GM12878 (cell line): ENCODE results near the gene AP3M1. TPM values are rescaled to one million over a fixed set of nuclear protein-coding genes. Genes with fewer than 3 reads are reported as not detected.

Source experiments
- ATAC-seq: fragments of 200-7000 bp; cut with Tn5 transposase; 3 replicates; pipeline ENCODE4 v1.9.1; 2020; ENCODE audit warnings: mild to moderate bottlenecking, moderate library complexity
- BruUV-seq: library from RNA; stranded (reverse); fragments of 400-500 nt; replicated peaks from 2 replicates; lab custom pipeline; 2021; lab: Mats Ljungman, UMichigan
- CTCF ChIA-PET: fragments of 300-600 bp; sonication (Branson Sonifier 250); formaldehyde crosslinking; extraction: SDS; loops from one replicate; lab custom pipeline; 2021; ENCODE audit warnings: inconsistent platforms; lab: Yijun Ruan, JAX
- POLR2A ChIA-PET: fragments of 350-600 bp; formaldehyde crosslinking; extraction: SDS; loops from one replicate; lab custom pipeline; 2021; ENCODE audit warnings: inconsistent platforms; lab: Charles Lee
- RAD21 ChIA-PET: fragments of 300-600 bp; sonication (Branson Sonifier 250); formaldehyde crosslinking; loops from one replicate; lab custom pipeline; 2023; ENCODE audit warnings: antibody characterized with exemption; ENCODE audit not compliant: unreplicated experiment; lab: Charles Lee
- SMC1A ChIA-PET: fragments of 300-600 bp; sonication (Branson Sonifier 250); formaldehyde crosslinking; loops from one replicate; lab custom pipeline; 2023; ENCODE audit not compliant: unreplicated experiment, uncharacterized antibody; lab: Charles Lee
- DNase-seq: peaks from one replicate; pipeline ENCODE4 v3.0.0-alpha.2; 2011; ENCODE audit warnings: low read depth, low spot score
- FAIRE-seq: peaks from 3 replicates; lab custom pipeline; 2011; peaks lifted over from hg19 to GRCh38; lab: Jason Lieb, UNC
- H2AFZ ChIP-seq: 2 replicates; pipeline ENCODE4 v1.6.0; 2011; ENCODE audit warnings: low read depth, low read length, control low read depth; ENCODE audit not compliant: control insufficient read depth
- H3K27ac ChIP-seq: 2 replicates; pipeline ENCODE4 v1.5.1; 2011; ENCODE audit warnings: control low read depth; ENCODE audit not compliant: control insufficient read depth, insufficient read depth
- H3K27me3 ChIP-seq, 2 experiments: replicated peaks in 1 of 2; 2 replicates each; pipeline versions ENCODE4 v1.6.0 to v1.6.1; 2011; ENCODE audit warnings: low read length in 1 of 2; ENCODE audit not compliant: control insufficient read depth in 2 of 2, insufficient read depth in 2 of 2
- H3K36me3 ChIP-seq, 2 experiments: 2 replicates each; pipeline ENCODE4 v1.5.1; 2011; ENCODE audit warnings: low read length in 1 of 2; ENCODE audit not compliant: control insufficient read depth in 2 of 2, insufficient read depth in 2 of 2
- H3K4me1 ChIP-seq: 2 replicates; pipeline ENCODE4 v1.6.1; 2011; ENCODE audit warnings: mild to moderate bottlenecking, low read length, moderate library complexity, mixed read lengths; ENCODE audit not compliant: control insufficient read depth, insufficient read depth
- H3K4me2 ChIP-seq: 2 replicates; pipeline ENCODE4 v1.6.0; 2011; ENCODE audit warnings: control low read depth; ENCODE audit not compliant: control insufficient read depth, insufficient read depth
- H3K4me3 ChIP-seq: fragments of 200-600 bp; sonication (generic); 2 replicates; pipeline ENCODE4 v1.5.1; 2016
- H3K79me2 ChIP-seq: 2 replicates; pipeline ENCODE4 v1.6.0; 2011; ENCODE audit warnings: low read length; ENCODE audit not compliant: control insufficient read depth, insufficient read depth
- H3K9ac ChIP-seq: 2 replicates; pipeline ENCODE4 v1.8.0; 2011; ENCODE audit warnings: low read length, control low read depth, mixed read lengths; ENCODE audit not compliant: control insufficient read depth, insufficient read depth
- H3K9me3 ChIP-seq: replicated peaks from 3 replicates; pipeline ENCODE4 v1.5.1; 2011; ENCODE audit warnings: mild to moderate bottlenecking, low read length; ENCODE audit not compliant: control insufficient read depth, insufficient read depth
- H4K20me1 ChIP-seq: 2 replicates; pipeline ENCODE4 v1.6.0; 2011; ENCODE audit not compliant: control insufficient read depth, insufficient read depth
- CHD2 ChIP-seq: IDR thresholded peaks from 2 replicates; pipeline ENCODE4 v1.6.1; 2011; ENCODE audit warnings: low read depth, low read length, improper control_type of control experiment, borderline replicate concordance
- ESRRA ChIP-seq: IDR thresholded peaks from 2 replicates; pipeline ENCODE4 v1.6.1; 2012; ENCODE audit warnings: mild to moderate bottlenecking, low read length, improper control_type of control experiment
- EZH2 ChIP-seq: IDR thresholded peaks from 2 replicates; pipeline ENCODE4 v1.6.1; 2012; ENCODE audit warnings: low read depth, mild to moderate bottlenecking, control low read depth, inconsistent platforms, low read length, borderline replicate concordance; ENCODE audit not compliant: control insufficient read depth
- JUNB ChIP-seq: IDR thresholded peaks from 2 replicates; pipeline ENCODE4 v1.6.1; 2016; ENCODE audit warnings: antibody characterized with exemption, mild to moderate bottlenecking
- MYB ChIP-seq: fragments of 150-350 bp; IDR thresholded peaks from 2 replicates; pipeline ENCODE4 v1.6.1; 2014; ENCODE audit warnings: mild to moderate bottlenecking, low read depth, low read length, borderline replicate concordance
- NFXL1 ChIP-seq: fragments of 450-650 bp; IDR thresholded peaks from 2 replicates; pipeline ENCODE4 v1.6.1; 2017; ENCODE audit warnings: antibody characterized with exemption, mild to moderate bottlenecking, borderline replicate concordance
- NFYB ChIP-seq: IDR thresholded peaks from 2 replicates; pipeline ENCODE4 v1.6.1; 2011; ENCODE audit warnings: low read depth, mild to moderate bottlenecking, low read length, improper control_type of control experiment, moderate library complexity; ENCODE audit not compliant: insufficient read depth
- POLR2AphosphoS5 ChIP-seq: IDR thresholded peaks from 2 replicates; pipeline ENCODE4 v1.6.1; 2011; ENCODE audit warnings: mild to moderate bottlenecking, low read length, inconsistent platforms
- POU2F2 ChIP-seq: IDR thresholded peaks from 3 replicates; pipeline ENCODE4 v1.6.1; 2011; ENCODE audit warnings: low read depth, mild to moderate bottlenecking, low read length, borderline replicate concordance
- RAD51 ChIP-seq: fragments of 450-650 bp; IDR thresholded peaks from 2 replicates; pipeline ENCODE4 v1.6.1; 2016; ENCODE audit warnings: moderate library complexity, mild to moderate bottlenecking, inconsistent platforms
- RCOR1 ChIP-seq: conservative IDR thresholded peaks from 2 replicates; pipeline ENCODE4 v1.6.1; 2012; ENCODE audit warnings: low read depth, low read length, improper control_type of control experiment
- WRNIP1 ChIP-seq: IDR thresholded peaks from 2 replicates; pipeline ENCODE4 v1.6.1; 2011; ENCODE audit warnings: low read depth, low read length, improper control_type of control experiment, borderline replicate concordance
- ZNF622 ChIP-seq: fragments of 450-650 bp; IDR thresholded peaks from 2 replicates; pipeline ENCODE4 v1.6.1; 2017; ENCODE audit warnings: mild to moderate bottlenecking, inconsistent platforms
- ZZZ3 ChIP-seq: IDR thresholded peaks from 2 replicates; pipeline ENCODE4 v1.6.1; 2011; ENCODE audit warnings: low read depth; ENCODE audit not compliant: control insufficient read depth, insufficient read length
- WGBS: methylation state at CpG from one replicate; pipeline ENCODE4 v1.1.6; 2016; ENCODE audit warnings: low lambda C conversion rate; ENCODE audit not compliant: insufficient replicate concordance, insufficient coverage; ENCODE audit errors: missing lambda C conversion rate; 5-methylcytosine and 5-hydroxymethylcytosine counted together
- in situ Hi-C: fragments of 300-500 bp; cut with MboI; formaldehyde crosslinking; loops from 9 replicates; pipeline ENCODE4 v1.14.3; 2018; ENCODE audit warnings: mixed read lengths
- intact Hi-C: fragments of 100-400 bp; cut with micrococcal nuclease; formaldehyde crosslinking; loops from one replicate; pipeline ENCODE4 v1.14.2; 2022; ENCODE audit not compliant: unreplicated experiment
- polyA plus RNA-seq, 11 experiments: library from polyadenylated mRNA; depleted of rRNA in 4 of 11; unstranded in 6 of 11; stranded (reverse) in 5 of 11; fragments of >200 nt; fragmentation: Nextera tagmentation in 4 of 11; fragmentation: Illumina TruSeq in 1 of 11; extraction: Ambion mirVana in 4 of 11; extraction: Trizol in 1 of 11; gene quantifications; 1 replicate in 1 of 11; 2 replicates in 10 of 11; pipeline versions ENCODE4 v1.2.1 to v1.2.3, GENCODE V29; 2011 to 2016; ENCODE audit warnings: inconsistent platforms in 2 of 11, missing spikeins in 2 of 11, low read depth in 1 of 11
- total RNA-seq, 4 experiments: library from RNA; depleted of rRNA in 3 of 4; stranded (reverse); fragments of >200 nt in 3 of 4; fragmentation: Illumina TruSeq in 1 of 4; extraction: Trizol in 1 of 4; gene quantifications; 2 replicates each; pipeline versions ENCODE4 v1.2.1 to v1.2.3, GENCODE V29; 2013 to 2021
- TF ChIP-seq, protein P1 (sequence below): fragments of 450-650 bp; IDR thresholded peaks from 2 replicates; pipeline ENCODE4 v1.6.1; 2017; ENCODE audit warnings: low read depth, mild to moderate bottlenecking, moderate library complexity
- TF ChIP-seq, protein P2 (sequence below): fragments of 450-650 bp; IDR thresholded peaks from 2 replicates; pipeline ENCODE4 v1.6.1; 2016; ENCODE audit warnings: mild to moderate bottlenecking
- TF ChIP-seq, protein P3 (sequence below): fragments of 450-650 bp; conservative IDR thresholded peaks from 2 replicates; pipeline ENCODE4 v1.6.1; 2017; ENCODE audit warnings: mild to moderate bottlenecking, moderate library complexity

Gene AP3M1
- total and polyA plus RNA-seq, 10 of the 15 experiments (the other 5 are each of a cell fraction or from before 2014, with no cell fraction given) = 22.1 to 83.4 (median 47.7) TPM

DNA sequence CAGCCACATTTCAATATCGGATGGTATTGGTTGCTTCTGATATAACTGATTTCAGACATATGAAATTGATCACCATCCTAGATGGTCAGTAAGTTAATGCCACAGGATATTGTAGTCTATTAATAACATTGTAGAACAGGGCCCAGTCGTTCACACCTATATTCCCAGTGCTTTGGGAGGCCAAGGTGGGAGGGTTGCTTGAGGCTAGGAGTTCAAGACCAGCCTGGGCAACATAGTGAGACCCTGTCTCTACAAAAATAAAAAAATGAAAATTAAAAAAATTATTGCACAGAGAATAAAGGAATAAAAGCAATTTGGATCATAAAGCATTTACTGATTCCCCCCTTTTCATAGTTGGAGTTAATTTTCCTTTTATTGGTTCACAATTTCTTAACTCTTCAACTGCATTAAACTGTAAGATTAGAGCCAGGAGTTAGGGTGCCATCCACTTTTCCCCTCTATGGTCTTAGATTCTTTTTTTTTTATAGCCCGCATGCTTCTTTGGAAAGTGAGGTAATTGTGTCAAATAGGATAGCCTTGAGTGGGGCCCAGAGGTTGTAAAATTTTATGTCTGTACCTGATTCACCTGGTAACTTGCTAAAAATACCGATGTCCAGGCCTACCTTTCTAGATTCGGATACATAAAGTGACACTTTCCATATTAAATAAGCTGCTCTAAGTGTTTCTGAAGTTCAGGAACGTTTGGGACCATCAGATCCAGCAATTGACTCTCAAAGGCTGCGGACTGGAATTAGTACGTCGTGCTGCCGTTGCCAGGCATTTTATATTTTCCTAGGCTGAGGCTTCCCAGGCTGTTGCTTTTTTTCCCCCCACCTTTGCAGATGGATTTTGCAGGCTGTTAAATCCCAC is 25.1 kb upstream of the AP3M1 start (continued):
- TF ChIP-seq, protein P1, sequence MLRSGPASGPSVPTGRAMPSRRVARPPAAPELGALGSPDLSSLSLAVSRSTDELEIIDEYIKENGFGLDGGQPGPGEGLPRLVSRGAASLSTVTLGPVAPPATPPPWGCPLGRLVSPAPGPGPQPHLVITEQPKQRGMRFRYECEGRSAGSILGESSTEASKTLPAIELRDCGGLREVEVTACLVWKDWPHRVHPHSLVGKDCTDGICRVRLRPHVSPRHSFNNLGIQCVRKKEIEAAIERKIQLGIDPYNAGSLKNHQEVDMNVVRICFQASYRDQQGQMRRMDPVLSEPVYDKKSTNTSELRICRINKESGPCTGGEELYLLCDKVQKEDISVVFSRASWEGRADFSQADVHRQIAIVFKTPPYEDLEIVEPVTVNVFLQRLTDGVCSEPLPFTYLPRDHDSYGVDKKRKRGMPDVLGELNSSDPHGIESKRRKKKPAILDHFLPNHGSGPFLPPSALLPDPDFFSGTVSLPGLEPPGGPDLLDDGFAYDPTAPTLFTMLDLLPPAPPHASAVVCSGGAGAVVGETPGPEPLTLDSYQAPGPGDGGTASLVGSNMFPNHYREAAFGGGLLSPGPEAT = peak; percentile 35; the same call in 1 of the 2 replicates
- TF ChIP-seq RCOR1 (no peak), POLR2AphosphoS5 (no peak)
- TF ChIP-seq, protein P2, sequence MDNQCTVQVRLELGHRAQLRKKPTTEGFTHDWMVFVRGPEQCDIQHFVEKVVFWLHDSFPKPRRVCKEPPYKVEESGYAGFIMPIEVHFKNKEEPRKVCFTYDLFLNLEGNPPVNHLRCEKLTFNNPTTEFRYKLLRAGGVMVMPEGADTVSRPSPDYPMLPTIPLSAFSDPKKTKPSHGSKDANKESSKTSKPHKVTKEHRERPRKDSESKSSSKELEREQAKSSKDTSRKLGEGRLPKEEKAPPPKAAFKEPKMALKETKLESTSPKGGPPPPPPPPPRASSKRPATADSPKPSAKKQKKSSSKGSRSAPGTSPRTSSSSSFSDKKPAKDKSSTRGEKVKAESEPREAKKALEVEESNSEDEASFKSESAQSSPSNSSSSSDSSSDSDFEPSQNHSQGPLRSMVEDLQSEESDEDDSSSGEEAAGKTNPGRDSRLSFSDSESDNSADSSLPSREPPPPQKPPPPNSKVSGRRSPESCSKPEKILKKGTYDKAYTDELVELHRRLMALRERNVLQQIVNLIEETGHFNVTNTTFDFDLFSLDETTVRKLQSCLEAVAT = peak; percentile 80

DNA sequence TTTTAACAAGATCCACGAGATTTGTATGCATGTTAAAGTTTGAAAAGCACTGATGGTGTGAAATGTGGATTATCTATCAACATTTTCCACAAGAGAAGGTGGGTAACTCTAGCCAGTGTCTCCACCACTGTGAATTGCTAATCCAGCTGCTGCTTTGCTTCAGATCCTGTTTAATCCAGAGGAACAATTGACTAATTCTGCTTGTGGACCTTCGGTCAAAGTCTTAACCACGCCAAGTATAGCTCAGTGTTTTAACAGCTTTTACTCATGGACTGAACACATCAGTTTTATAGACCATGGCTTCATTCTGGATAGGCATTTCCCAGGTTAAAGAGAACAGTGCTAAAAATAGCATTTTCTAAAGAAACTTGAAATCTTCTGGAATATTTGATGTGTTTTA is 23.9 kb upstream of the AP3M1 start:
- peaks cover 42% of the 10 kb centered on the region for H3K79me2 ChIP-seq
- no peak overlapping the region for H3K4me3 ChIP-seq
- H4K20me1 ChIP-seq = no peaks in the 10 kb centered on the region
- DNase-seq (no peak), FAIRE-seq (no peak), ATAC-seq (no peak)
- WGBS = 38% methylated on average over 3 of the region's 3 CpGs
- POLR2A ChIA-PET = interaction anchor here (0.5 to 1.6 kb wide), 7 partner anchors 9 to 596 kb away, joined by 3 to 9 read pairs (median 5); no protein-coding TSS in a partner anchor
- SMC1A ChIA-PET = interaction anchor here (0.5 to 2.1 kb wide), 4 partner anchors 8 to 177 kb away, joined by 3 to 6 read pairs (median 4); no protein-coding TSS in a partner anchor
- no peaks in the 10 kb centered on the region for H3K27me3 ChIP-seq
- CTCF ChIA-PET = interaction anchor here (0.5 to 1.7 kb wide), 2 partner anchors 12 to 928 kb away, joined by 3 to 4 read pairs; no protein-coding TSS in a partner anchor
- H3K4me1 ChIP-seq = peaks cover 15% of the 10 kb centered on the region
- intact Hi-C loops (no loop called here), in situ Hi-C loops (no loop called here)
- BruUV-seq = no TSS peak
- no peak overlapping the region for H2AFZ ChIP-seq
- no peak overlapping the region for H3K4me2 ChIP-seq
- no peaks in the 10 kb centered on the region for H3K9me3 ChIP-seq
- H3K9ac ChIP-seq = no peak overlapping the region
- H3K36me3 ChIP-seq = no peaks in the 10 kb centered on the region; a peak in 1 of 4 replicates
- no peak overlapping the region for H3K27ac ChIP-seq
- RAD21 ChIA-PET = no interaction called here
- TF ChIP-seq ZZZ3 (no peak), EZH2 (no peak), CHD2 (no peak), POU2F2 (no peak), ESRRA (no peak), POLR2AphosphoS5 (no peak), MYB (no peak), ZNF622 (no peak), JUNB (no peak), RAD51 (no peak), WRNIP1 (no peak), NFXL1 (no peak), NFYB (no peak)
- TF ChIP-seq, protein P3, sequence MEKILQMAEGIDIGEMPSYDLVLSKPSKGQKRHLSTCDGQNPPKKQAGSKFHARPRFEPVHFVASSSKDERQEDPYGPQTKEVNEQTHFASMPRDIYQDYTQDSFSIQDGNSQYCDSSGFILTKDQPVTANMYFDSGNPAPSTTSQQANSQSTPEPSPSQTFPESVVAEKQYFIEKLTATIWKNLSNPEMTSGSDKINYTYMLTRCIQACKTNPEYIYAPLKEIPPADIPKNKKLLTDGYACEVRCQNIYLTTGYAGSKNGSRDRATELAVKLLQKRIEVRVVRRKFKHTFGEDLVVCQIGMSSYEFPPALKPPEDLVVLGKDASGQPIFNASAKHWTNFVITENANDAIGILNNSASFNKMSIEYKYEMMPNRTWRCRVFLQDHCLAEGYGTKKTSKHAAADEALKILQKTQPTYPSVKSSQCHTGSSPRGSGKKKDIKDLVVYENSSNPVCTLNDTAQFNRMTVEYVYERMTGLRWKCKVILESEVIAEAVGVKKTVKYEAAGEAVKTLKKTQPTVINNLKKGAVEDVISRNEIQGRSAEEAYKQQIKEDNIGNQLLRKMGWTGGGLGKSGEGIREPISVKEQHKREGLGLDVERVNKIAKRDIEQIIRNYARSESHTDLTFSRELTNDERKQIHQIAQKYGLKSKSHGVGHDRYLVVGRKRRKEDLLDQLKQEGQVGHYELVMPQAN = no peak
